HS-5 (cell line): ENCODE results near the gene ADGRG6.
"Not testable (repeated sequence)": the region's sequence is repeated elsewhere in the genome, so short reads cannot be mapped to it uniquely, and the experiment has no call there.

Source experiments
- DNase-seq: peaks from one replicate; pipeline ENCODE4 v3.0.0-alpha.2; 2012; ENCODE audit warnings: low read depth

Gene ADGRG6

DNA sequence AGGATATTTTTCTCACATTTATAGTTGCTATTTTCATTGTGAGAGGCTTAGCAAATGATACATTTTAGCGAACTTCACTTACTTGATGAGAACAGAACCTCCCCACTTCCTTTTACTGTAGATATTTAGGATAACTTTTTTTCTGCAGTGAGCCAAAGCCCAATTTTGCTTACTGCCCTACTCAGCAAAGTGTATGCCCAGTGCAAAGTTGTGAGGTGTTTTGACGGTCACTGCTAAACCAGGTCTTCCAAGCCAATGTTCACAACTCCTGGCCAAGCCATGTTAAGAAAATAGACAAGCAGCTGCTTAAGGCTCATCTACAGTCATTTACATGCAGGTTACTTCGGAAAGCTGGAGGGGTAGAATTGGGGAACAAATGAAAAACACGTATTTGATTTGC is 144.8 kb downstream of the ADGRG6 start:
- no peak for DNase-seq

- no peak for DNase-seq
Measured at GRCh38 chr6:142448091-142448729, 146.4 kb downstream of the ADGRG6 start.

DNA sequence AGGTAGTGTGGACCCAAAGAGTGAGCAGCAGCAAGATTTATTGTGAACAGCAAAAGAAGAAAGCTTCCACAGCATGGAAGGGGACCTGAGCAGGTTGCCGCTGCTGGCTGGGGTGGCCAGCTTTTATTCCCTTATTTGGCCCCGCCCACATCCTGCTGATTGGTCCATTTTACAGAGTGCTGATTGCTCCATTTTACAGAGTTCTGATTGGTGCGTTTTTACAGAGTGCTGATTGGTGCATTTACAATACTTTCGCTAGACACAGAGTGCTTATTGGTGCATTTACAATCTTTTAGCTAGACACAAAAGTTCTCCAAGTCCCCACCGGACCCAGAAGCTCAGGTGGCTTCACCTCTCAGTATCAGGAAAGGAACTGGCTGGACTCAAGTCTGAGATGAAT is 149.0 kb downstream of the ADGRG6 start:
- DNase-seq: not testable (repeated sequence)

DNA sequence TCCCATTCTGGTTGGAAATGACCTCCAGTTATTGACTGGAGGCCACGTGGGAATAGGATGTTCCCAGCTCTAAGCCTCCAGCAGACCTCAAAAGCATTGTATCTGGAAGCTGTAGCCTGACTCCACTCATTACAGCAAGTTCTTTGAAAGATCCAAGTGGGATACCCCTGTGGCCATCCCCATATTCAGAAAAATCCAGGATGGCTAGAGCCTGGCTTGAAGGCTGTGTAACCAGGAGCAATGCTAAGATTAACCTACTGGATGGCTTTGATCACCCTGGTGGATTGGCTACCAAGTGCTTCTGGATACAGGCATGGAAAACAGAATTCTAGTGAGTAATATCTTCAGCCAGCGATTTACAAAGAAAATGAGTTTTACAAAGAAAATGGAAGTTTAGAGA is 151.2 kb downstream of the ADGRG6 start:
- no peak for DNase-seq

DNA sequence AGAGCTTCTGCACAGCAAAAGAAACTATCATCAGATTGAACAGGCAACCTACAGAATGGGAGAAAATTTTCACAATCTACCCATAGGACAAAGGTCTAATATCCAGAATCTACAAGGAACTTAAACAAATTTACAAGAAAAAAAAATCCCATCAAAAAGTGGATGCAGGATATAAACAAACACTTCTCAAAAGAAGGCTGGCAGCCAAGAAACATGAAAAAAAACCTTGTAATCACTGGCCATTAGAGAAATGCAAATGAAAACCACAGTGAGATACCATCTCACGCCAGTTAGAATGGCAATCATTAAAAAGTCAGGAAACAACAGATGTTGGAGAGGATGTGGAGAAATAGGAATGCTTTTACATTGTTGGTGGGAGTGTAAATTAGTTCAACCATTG is 152.4 kb downstream of the ADGRG6 start:
- DNase-seq: not testable (repeated sequence)

DNA sequence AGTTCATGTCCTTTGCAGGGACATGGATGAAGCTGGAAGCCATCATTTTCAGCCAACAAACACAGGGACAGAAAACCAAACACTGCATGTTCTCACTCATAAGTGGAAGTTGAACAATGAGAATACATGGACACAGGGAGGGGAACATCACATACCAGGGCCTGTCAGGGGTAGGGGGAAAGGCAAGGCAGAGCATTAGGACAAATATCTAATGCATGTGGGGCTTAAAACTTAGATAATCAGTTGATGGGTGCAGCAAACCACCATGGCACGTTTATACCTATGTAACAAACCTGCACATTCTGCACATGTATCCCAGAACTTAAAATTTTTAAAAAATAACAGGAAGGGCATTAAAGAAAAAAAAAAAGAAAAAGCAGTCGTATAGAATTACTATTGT is 153.0 kb downstream of the ADGRG6 start:
- DNase-seq: not testable (repeated sequence)

DNA sequence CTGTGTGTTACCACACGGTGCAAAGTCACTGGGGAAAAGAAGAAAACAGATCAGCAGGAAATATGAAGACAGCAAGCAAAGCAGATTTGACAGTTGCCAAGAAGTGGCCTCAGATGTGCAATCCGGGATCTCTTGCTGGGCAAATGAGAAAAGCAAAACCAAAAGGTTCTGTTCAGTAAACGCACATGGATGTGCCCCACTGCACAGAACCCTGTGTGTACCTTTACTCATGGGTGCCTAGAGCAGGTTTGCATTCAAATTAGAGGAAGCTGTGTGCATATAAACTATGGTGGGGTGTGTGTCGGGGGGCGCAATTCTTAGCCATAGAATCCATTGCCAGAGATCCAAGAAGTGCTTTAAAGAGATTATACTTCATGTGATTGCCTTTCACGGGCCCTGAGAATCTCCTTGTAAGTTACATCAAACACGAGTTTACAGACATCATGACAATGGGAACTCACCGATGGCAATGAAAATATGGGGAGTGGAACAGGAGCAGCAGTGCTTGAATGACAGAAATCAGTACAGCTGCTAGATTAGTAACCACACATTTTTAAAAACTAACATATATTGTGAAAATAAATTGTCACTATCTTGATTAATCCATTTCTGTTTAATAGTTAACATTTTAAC is 154.3 kb downstream of the ADGRG6 start:
- DNase-seq: no peak

DNA sequence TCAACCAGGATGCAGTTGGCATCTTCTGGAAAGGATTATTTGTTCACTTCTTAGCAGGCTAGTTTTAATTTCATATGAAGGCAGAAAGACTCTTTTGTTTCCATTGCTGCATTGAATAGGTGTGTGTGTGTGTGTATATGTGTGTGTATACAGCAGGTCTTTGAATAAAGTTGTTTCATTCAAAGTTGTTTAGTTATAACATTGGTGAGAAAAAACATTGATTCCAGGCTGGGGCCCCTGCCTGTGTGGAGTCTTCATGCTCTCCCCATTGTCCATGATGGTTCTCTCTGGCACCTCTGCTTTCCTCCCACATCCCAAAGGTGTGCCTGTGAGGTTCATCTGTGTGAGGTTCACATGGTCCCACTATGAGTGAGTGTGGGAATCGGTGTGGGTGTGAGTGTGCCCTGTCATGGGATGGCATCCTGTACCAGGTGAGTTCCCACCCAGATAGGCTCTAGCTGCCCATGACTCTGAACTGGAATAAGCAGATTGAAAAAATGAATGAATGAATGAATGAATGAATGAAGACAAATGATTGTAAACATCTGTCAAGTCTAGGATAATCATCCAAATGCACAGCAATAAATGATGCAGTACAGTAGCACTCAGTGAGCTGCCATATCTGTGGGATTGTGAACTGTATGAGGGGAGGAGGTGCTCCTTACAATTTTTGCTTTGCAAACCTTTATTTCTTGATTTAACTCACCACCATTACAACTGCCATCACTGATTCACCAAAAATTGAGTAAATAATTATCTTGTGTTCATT is 156.0 kb downstream of the ADGRG6 start:
- no peak for DNase-seq

- no peak for DNase-seq
Measured at GRCh38 chr6:142458836-142459235, 157.0 kb downstream of the ADGRG6 start.

GRCh38 chr6:142459271-142459670 is 157.5 kb downstream of the ADGRG6 start:
- no peak for DNase-seq

DNA sequence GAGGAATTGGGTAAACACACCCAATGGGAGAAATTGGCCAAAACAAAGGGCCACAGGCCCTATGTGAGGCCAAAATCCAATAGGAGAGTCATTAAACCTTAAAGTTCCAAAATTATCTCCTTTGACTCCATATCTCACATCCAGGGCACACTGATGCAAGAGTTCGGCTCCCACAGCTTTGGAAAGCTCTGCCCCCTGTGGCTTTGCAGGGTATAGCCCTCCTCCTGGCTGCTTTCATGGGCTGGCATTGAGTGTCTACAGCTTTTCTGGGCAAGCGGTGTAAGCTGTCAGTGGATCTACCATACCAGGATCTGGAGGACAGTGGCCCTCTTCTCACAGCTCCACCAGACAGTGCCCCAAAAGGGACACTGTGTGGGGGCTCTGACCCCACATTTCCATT is 160.5 kb downstream of the ADGRG6 start:
- no peak for DNase-seq

DNA sequence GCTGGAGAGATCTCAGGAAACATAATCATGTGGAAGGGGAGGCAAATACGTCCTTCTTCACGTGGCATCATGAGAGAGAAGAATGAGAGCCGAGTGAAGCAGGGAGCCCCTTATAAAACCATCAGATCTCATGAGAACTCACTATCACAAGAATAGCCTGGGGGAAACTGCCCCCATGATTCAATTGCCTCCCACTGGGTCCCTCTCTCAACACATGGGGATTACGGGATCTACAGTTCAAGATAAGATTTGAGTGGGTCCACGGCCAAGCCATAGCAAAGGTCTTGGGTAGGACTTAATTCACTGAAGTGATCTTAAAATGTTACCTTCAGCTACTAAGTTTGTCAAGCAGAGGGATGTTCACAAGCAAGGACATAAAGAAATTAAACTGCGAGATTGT is 162.2 kb downstream of the ADGRG6 start:
- no peak for DNase-seq

GRCh38 chr6:142469220-142469619 is 167.4 kb downstream of the ADGRG6 start:
- no peak for DNase-seq

DNA sequence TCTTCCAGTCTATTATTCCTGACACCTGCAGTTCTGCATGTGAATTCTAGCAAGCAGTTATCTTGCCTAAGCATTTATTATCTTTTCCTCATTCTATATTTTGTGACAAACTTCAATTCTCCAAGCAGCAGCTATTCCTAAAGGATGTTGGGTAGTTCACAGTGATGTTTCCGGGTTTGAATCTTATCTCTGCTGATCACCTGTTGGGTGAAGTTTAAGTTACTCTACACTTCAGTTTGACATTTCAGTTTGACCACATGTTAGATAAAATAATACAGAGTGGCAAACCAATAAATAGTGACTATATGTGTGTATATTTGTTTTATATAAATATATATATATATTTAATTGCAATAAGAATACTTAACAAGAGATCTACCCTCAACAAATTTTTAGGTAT is 168.6 kb downstream of the ADGRG6 start:
- no peak for DNase-seq

- peak; percentile 46 for DNase-seq
Measured at GRCh38 chr6:142474531-142475289, 172.9 kb downstream of the ADGRG6 start.

- no peak for DNase-seq
Measured at GRCh38 chr6:142476452-142476851, 174.6 kb downstream of the ADGRG6 start.

GRCh38 chr6:142478117-142478516 is 176.3 kb downstream of the ADGRG6 start:
- peak; percentile 24 for DNase-seq

DNA sequence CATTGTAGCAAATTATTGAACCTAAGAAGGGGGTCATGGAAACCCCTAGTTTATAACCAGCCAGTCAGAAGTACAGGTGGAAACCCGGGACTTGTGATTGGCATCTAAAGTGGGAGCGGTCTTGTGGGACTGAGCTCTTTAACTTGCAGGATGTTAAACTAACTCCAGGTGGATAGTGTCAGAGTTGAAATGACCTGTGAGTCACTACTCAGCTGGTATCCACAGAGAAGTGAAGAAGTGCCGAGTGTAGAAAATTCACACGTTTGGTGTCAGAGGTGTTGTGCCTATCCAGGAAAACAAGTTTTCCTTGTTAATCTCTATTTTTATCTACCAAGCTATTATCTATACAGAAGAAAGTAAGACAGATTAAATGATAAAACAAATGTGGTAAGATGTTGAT is 179.7 kb downstream of the ADGRG6 start:
- DNase-seq: no peak

DNA sequence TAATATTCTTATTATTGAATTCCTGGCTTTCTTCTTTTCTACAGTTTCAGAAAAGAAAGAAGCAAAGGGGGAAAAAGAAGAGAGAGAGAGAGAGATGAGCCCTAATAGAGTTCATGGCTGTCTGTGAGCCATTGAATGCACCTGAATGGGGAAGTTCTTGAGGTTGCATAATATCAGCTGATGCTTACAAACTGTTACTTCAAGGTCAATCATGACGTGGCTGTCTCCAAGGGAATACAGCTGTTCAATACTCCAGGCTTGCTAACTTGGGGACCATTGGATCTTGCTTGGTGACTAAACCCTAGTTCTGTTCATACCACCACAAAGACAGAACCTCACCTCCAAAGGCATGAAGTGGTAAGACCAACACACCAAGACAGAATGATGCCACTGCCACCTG is 180.4 kb downstream of the ADGRG6 start:
- DNase-seq: no peak

GRCh38 chr6:142482974-142483373 is 181.2 kb downstream of the ADGRG6 start:
- DNase-seq: no peak

- DNase-seq: no peak
Measured at GRCh38 chr6:142485256-142485655, 183.4 kb downstream of the ADGRG6 start.
